K562 (cell line): ENCODE data around the gene DNAJB6. TPM values are rescaled to one million over a fixed set of nuclear protein-coding genes. Genes with fewer than 3 reads are reported as not detected.

Experiments used
- ATAC-seq: fragments of 200-7000 bp; cut with Tn5 transposase; 3 replicates; pipeline ENCODE4 v1.9.1; 2020; ENCODE audit warnings: moderate library complexity
- BruUV-seq: library from RNA; stranded (reverse); fragments of 400-500 nt; replicated peaks from 2 replicates; lab custom pipeline; 2021; lab: Mats Ljungman, UMichigan
- CTCF ChIA-PET: fragments of 300-600 bp; formaldehyde crosslinking; extraction: SDS; loops from one replicate; lab custom pipeline; 2021; ENCODE audit warnings: low intra/inter-chr PET ratio; lab: Yijun Ruan, JAX
- POLR2A ChIA-PET: fragments of 300-600, 350-650 bp; sonication (Branson Sonifier 250); formaldehyde crosslinking; extraction: SDS; loops from one replicate; lab custom pipeline; 2021; ENCODE audit warnings: antibody characterized with exemption, inconsistent platforms; lab: Yijun Ruan, JAX
- DNase-seq, 4 experiments: peaks; one replicate each; pipeline versions ENCODE4 v3.0.0 to v3.0.0-alpha.2; 2011 to 2018; ENCODE audit warnings: low spot score in 3 of 4, mixed read lengths in 3 of 4; ENCODE audit errors: extremely low read depth in 1 of 4
- FAIRE-seq: peaks from 2 replicates; lab custom pipeline; 2011; peaks lifted over from hg19 to GRCh38; lab: Jason Lieb, UNC
- H2AFZ ChIP-seq: 2 replicates; pipeline ENCODE4 v1.6.0; 2011; ENCODE audit warnings: low read depth, low read length, control low read depth, inconsistent platforms
- H3K27ac ChIP-seq: fragments of 200-600 bp; 3 replicates; pipeline ENCODE4 v1.8.0; 2011; ENCODE audit warnings: low read depth, mild to moderate bottlenecking, control low read depth, inconsistent platforms, low read length, moderate library complexity, mixed read lengths; ENCODE audit errors: extremely low read depth
- H3K27me3 ChIP-seq, 2 experiments: fragments of 300-600 bp in 1 of 2; 2 replicates in 1 of 2; 3 replicates in 1 of 2; pipeline versions ENCODE4 v1.6.0 to v1.8.0; 2011; ENCODE audit warnings: inconsistent platforms in 2 of 2, low read length in 2 of 2, mild to moderate bottlenecking in 1 of 2, mixed read lengths in 1 of 2, moderate library complexity in 1 of 2; ENCODE audit not compliant: control insufficient read depth in 2 of 2, insufficient read depth in 2 of 2
- H3K36me3 ChIP-seq: fragments of 300-600 bp; 3 replicates; pipeline ENCODE4 v1.8.0; 2011; ENCODE audit warnings: mild to moderate bottlenecking, low read length, inconsistent platforms; ENCODE audit not compliant: control insufficient read depth, insufficient read depth
- H3K4me1 ChIP-seq, 2 experiments: fragments of 200-600 bp in 1 of 2; replicated peaks in 1 of 2; 2 replicates in 1 of 2; 3 replicates in 1 of 2; pipeline versions ENCODE4 v1.5.1 to v1.8.0; 2011; ENCODE audit warnings: inconsistent platforms in 2 of 2, low read length in 2 of 2, mild to moderate bottlenecking in 1 of 2, mixed read lengths in 1 of 2, moderate library complexity in 1 of 2; ENCODE audit not compliant: control insufficient read depth in 2 of 2, insufficient read depth in 2 of 2
- H3K4me2 ChIP-seq: 2 replicates; pipeline ENCODE4 v1.6.1; 2011; ENCODE audit warnings: low read length, control low read depth, inconsistent platforms, mixed read lengths; ENCODE audit not compliant: insufficient read depth
- H3K4me3 ChIP-seq: fragments of 200-600 bp; sonication (generic), shearing (Covaris generic); 2 replicates; pipeline ENCODE4 v1.5.1; 2016; ENCODE audit warnings: control low read depth, inconsistent platforms
- H3K79me2 ChIP-seq: fragments of 200-600 bp; 3 replicates; pipeline ENCODE4 v1.8.0; 2011; ENCODE audit warnings: low read length, inconsistent platforms; ENCODE audit not compliant: control insufficient read depth, insufficient read depth
- H3K9ac ChIP-seq, 2 experiments: 2 replicates each; pipeline versions ENCODE4 v1.6.0 to v1.6.1; 2011; ENCODE audit warnings: low read depth in 2 of 2, low read length in 2 of 2, control low read depth in 1 of 2, inconsistent platforms in 1 of 2, mild to moderate bottlenecking in 1 of 2, mixed read lengths in 1 of 2; ENCODE audit not compliant: insufficient read depth in 1 of 2
- H3K9me1 ChIP-seq: one replicate; pipeline ENCODE4 v1.6.0; 2011; ENCODE audit warnings: inconsistent platforms, mild to moderate bottlenecking, low read length, moderate library complexity; ENCODE audit not compliant: control insufficient read depth, insufficient read depth
- H3K9me3 ChIP-seq: replicated peaks from 2 replicates; pipeline ENCODE4 v1.5.1; 2011; ENCODE audit warnings: low read depth, low read length, inconsistent platforms; ENCODE audit not compliant: control insufficient read depth, insufficient read depth
- H4K20me1 ChIP-seq: replicated peaks from 2 replicates; pipeline ENCODE4 v1.6.1; 2011; ENCODE audit warnings: low read length, inconsistent platforms, mixed read lengths; ENCODE audit not compliant: control insufficient read depth, insufficient read depth
- BRCA1 ChIP-seq, 2 experiments: fragments of 450-650 bp in 1 of 2; sonication (generic) in 1 of 2; formaldehyde crosslinking in 1 of 2; IDR thresholded peaks; 2 replicates each; pipeline versions ENCODE4 v1.5.0 to v1.6.1; 2017 to 2020; ENCODE audit warnings: mild to moderate bottlenecking in 1 of 2, missing genetic modification reagents in 1 of 2
- CAMTA2 ChIP-seq: fragments of 250-450 bp; sonication (Bioruptor Pico); conservative IDR thresholded peaks from 2 replicates; pipeline ENCODE4 v1.5.1; 2022
- CBFA2T3 ChIP-seq: fragments of 450-650 bp; IDR thresholded peaks from 2 replicates; pipeline ENCODE4 v1.6.1; 2017
- DDX20 ChIP-seq: fragments of 450-650 bp; IDR thresholded peaks from 2 replicates; pipeline ENCODE4 v1.6.1; 2016; ENCODE audit warnings: missing genetic modification characterization, low read depth, mild to moderate bottlenecking, missing compliant biosample characterization, moderate library complexity
- EP400 ChIP-seq: fragments of 450-650 bp; IDR thresholded peaks from 2 replicates; pipeline ENCODE4 v1.6.1; 2017; ENCODE audit warnings: antibody characterized with exemption, mild to moderate bottlenecking, moderate library complexity
- HEY1 ChIP-seq: fragments of 250-450 bp; sonication (Bioruptor Pico); IDR thresholded peaks from 2 replicates; pipeline ENCODE4 v1.5.0; 2020; ENCODE audit warnings: mild to moderate bottlenecking, moderate library complexity, borderline replicate concordance
- HLTF ChIP-seq: fragments of 450-650 bp; IDR thresholded peaks from 2 replicates; pipeline ENCODE4 v1.6.1; 2016
- KLF6 ChIP-seq: fragments of 250-450 bp; sonication (Bioruptor Pico); IDR thresholded peaks from 2 replicates; pipeline ENCODE4 v1.4.0; 2020; ENCODE audit warnings: mild to moderate bottlenecking, moderate library complexity, borderline replicate concordance
- MCM2 ChIP-seq: fragments of 450-650 bp; IDR thresholded peaks from 2 replicates; pipeline ENCODE4 v1.6.1; 2017; ENCODE audit warnings: low read depth, mild to moderate bottlenecking
- MIER1 ChIP-seq: fragments of 450-650 bp; IDR thresholded peaks from 2 replicates; pipeline ENCODE4 v1.6.1; 2016; ENCODE audit warnings: antibody characterized with exemption, mild to moderate bottlenecking, low read depth
- NFE2 ChIP-seq: IDR thresholded peaks from 2 replicates; pipeline ENCODE4 v1.6.1; 2014; ENCODE audit warnings: antibody characterized with exemption, low read depth
- NR2C2 ChIP-seq, 2 experiments: fragments of 200-800 bp in 1 of 2; sonication (Bioruptor generic) in 1 of 2; sonication (generic) in 1 of 2; formaldehyde crosslinking in 1 of 2; IDR thresholded peaks; 2 replicates each; pipeline versions ENCODE4 v1.6.1 to v1.8.0; 2016 to 2022; ENCODE audit warnings: mild to moderate bottlenecking in 1 of 2, missing compliant biosample characterization in 1 of 2, missing genetic modification characterization in 1 of 2, missing genetic modification reagents in 1 of 2
- POLR2G ChIP-seq: fragments of 200-400 bp; formaldehyde crosslinking; IDR thresholded peaks from 2 replicates; pipeline ENCODE4 v1.6.1; 2017; ENCODE audit warnings: low read depth, mild to moderate bottlenecking, antibody characterized with exemption, low read length, moderate library complexity
- RAD51 ChIP-seq: fragments of 450-650 bp; IDR thresholded peaks from 2 replicates; pipeline ENCODE4 v1.7.1; 2016; ENCODE audit warnings: low read depth, mild to moderate bottlenecking, borderline replicate concordance
- RBM39 ChIP-seq: fragments of 200-400 bp; formaldehyde crosslinking; optimal IDR thresholded peaks from 2 replicates; pipeline ENCODE3; 2018; ENCODE audit warnings: low read depth, low read length
- SMARCA4 ChIP-seq: fragments of 450-650 bp; IDR thresholded peaks from 2 replicates; pipeline ENCODE4 v1.6.1; 2016
- ZNF121 ChIP-seq: sonication (generic); formaldehyde crosslinking; conservative IDR thresholded peaks from 2 replicates; pipeline ENCODE4 v1.8.0; 2022; ENCODE audit warnings: missing genetic modification reagents
- WGBS: fragments of 100-300 bp; shearing (Covaris generic); methylation state at CpG from one replicate; pipeline ENCODE4 v1.1.6; 2016; ENCODE audit warnings: low coverage, mixed read lengths; ENCODE audit not compliant: insufficient coverage; ENCODE audit errors: missing lambda C conversion rate; 5-methylcytosine and 5-hydroxymethylcytosine counted together
- in situ Hi-C: fragments of 300-500 bp; cut with MboI; formaldehyde crosslinking; loops from 4 replicates; pipeline ENCODE4 v1.15.0; 2018; ENCODE audit warnings: inconsistent platforms, mixed read lengths
- intact Hi-C: fragments of 100-400 bp; cut with micrococcal nuclease; formaldehyde crosslinking; loops from 2 replicates; pipeline ENCODE4 v1.14.2; 2022
- polyA plus RNA-seq, 8 experiments: library from polyadenylated mRNA; depleted of rRNA in 4 of 8; stranded (reverse) in 5 of 8; unstranded in 3 of 8; fragments of >200 nt; fragmentation: Nextera tagmentation in 2 of 8; fragmentation: Illumina TruSeq in 1 of 8; extraction: Ambion mirVana in 2 of 8; extraction: Trizol in 1 of 8; gene quantifications; 2 replicates each; pipeline versions ENCODE4 v1.2.1 to v1.2.3, GENCODE V29; 2011 to 2014; ENCODE audit warnings: inconsistent platforms in 1 of 8, missing spikeins in 1 of 8
- total RNA-seq, 7 experiments: library from RNA; depleted of rRNA in 6 of 7; stranded (reverse); fragments of >200 nt in 6 of 7; fragmentation: Illumina TruSeq in 2 of 7; extraction: Trizol in 2 of 7; gene quantifications; 2 replicates each; pipeline versions ENCODE4 v1.2.1 to v1.2.3, GENCODE V29; 2011 to 2021; ENCODE audit warnings: low replicate concordance in 1 of 7
- TF ChIP-seq, protein P1 (sequence below): fragments of 450-650 bp; IDR thresholded peaks from 2 replicates; pipeline ENCODE4 v1.6.1; 2016; ENCODE audit warnings: mild to moderate bottlenecking
- TF ChIP-seq, protein P2 (sequence below): fragments of 250-450 bp; sonication (Bioruptor Pico); IDR thresholded peaks from 2 replicates; pipeline ENCODE4 v1.5.0; 2022; ENCODE audit warnings: mild to moderate bottlenecking

DNAJB6 gene
- total and polyA plus RNA-seq, 9 of the 15 experiments (the other 6 are each of a cell fraction or from before 2014, with no cell fraction given) = 84.5 to 158 (median 135) TPM

DNA sequence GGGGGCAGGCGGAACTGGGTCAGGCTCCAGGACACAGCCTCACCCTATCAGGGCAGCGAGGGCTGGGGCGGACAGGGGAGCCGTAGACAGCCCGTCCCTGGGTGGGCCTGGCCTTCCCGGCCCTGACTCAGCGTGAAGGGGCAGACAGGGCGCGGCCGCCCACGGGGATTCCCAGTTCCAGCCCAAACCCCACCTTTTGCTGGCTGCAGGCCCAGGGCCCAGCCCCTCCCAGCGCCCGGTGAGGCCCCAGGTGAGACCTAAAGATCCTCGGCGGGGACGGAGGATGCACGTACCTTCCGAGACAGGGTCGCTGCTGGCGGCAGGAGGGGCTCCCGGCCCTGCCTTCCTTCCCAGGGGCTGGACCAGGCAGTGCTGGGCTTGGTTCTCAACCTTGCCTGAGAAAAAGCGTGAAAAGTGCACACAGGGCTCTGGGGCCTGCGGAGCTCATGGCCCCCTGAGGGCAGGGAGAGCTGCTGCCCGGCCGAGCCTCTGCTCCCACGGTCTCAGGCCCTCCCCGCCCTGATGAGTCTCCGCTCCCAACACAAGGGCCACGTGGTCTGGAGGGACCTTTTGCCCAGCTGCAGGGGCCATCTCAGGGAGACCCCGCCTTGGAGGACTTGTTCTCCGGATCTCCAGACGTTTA is 43.9 kb upstream of the DNAJB6 start:
- Histone ChIP-seq H3K27me3 (peaks cover 61 to 66% of the 10 kb centered on the region in 2 experiments), H2AFZ (peak overlapping the region; percentile 34), H3K36me3 (no peaks in the 10 kb centered on the region), H3K27ac (no peak overlapping the region), H3K9me1 (no peaks in the 10 kb centered on the region), H3K9ac (peak overlapping the region in 1 of 2 experiments; percentile 9; a peak in 2 of 4 replicates), H3K4me3 (no peak overlapping the region), H3K9me3 (0 out of 2 replicates have a peak, but pooled peaks cover 3% of the 10 kb centered on the region), H3K4me1 (peaks cover 0 to 42% of the 10 kb centered on the region in 2 experiments; a peak in 3 of 5 replicates), H4K20me1 (peaks cover 8% of the 10 kb centered on the region; the same call in 1 of the 2 replicates), H3K4me2 (no peak overlapping the region), H3K79me2 (no peaks in the 10 kb centered on the region)
- FAIRE-seq (no peak), DNase-seq (peak in 2 of 4 experiments; percentile 79 to 82), ATAC-seq (peak; percentile 20)
- ChIA-PET POLR2A (no interaction called here), CTCF (no interaction called here)
- no TSS peak for BruUV-seq
- in situ Hi-C loops = no loop called here
- WGBS = 24% methylated on average over 32 of the region's 32 CpGs
- intact Hi-C loops = no loop called here
- no peak for TF ChIP-seq RBM39
- no peak for TF ChIP-seq SMARCA4
- TF ChIP-seq EP400 = no peak
- TF ChIP-seq HLTF = no peak
- TF ChIP-seq CBFA2T3 = no peak
- TF ChIP-seq DDX20 (tag) = no peak
- TF ChIP-seq ZNF121 (CRISPR knock-in tag) = no peak
- TF ChIP-seq MCM2 = no peak
- TF ChIP-seq, protein P1, sequence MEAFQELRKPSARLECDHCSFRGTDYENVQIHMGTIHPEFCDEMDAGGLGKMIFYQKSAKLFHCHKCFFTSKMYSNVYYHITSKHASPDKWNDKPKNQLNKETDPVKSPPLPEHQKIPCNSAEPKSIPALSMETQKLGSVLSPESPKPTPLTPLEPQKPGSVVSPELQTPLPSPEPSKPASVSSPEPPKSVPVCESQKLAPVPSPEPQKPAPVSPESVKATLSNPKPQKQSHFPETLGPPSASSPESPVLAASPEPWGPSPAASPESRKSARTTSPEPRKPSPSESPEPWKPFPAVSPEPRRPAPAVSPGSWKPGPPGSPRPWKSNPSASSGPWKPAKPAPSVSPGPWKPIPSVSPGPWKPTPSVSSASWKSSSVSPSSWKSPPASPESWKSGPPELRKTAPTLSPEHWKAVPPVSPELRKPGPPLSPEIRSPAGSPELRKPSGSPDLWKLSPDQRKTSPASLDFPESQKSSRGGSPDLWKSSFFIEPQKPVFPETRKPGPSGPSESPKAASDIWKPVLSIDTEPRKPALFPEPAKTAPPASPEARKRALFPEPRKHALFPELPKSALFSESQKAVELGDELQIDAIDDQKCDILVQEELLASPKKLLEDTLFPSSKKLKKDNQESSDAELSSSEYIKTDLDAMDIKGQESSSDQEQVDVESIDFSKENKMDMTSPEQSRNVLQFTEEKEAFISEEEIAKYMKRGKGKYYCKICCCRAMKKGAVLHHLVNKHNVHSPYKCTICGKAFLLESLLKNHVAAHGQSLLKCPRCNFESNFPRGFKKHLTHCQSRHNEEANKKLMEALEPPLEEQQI = no peak
- no peak for TF ChIP-seq KLF6 (CRISPR knock-in tag)
- TF ChIP-seq RAD51 = peak; percentile 33; the same call in 1 of the 2 replicates
- no peak for TF ChIP-seq HEY1 (CRISPR knock-in tag)
- TF ChIP-seq CAMTA2 (CRISPR knock-in tag) = no peak
- TF ChIP-seq BRCA1 (IDR thresholded peaks at IDR 0.05) = no peak
- TF ChIP-seq BRCA1 (CRISPR knock-in tag; IDR thresholded peaks at IDR 0.05) = no peak
- no peak for TF ChIP-seq NR2C2 (CRISPR knock-in tag; IDR thresholded peaks at IDR 0.05)
- TF ChIP-seq NR2C2 (tag; IDR thresholded peaks at IDR 0.05) = no peak
- TF ChIP-seq, protein P2, sequence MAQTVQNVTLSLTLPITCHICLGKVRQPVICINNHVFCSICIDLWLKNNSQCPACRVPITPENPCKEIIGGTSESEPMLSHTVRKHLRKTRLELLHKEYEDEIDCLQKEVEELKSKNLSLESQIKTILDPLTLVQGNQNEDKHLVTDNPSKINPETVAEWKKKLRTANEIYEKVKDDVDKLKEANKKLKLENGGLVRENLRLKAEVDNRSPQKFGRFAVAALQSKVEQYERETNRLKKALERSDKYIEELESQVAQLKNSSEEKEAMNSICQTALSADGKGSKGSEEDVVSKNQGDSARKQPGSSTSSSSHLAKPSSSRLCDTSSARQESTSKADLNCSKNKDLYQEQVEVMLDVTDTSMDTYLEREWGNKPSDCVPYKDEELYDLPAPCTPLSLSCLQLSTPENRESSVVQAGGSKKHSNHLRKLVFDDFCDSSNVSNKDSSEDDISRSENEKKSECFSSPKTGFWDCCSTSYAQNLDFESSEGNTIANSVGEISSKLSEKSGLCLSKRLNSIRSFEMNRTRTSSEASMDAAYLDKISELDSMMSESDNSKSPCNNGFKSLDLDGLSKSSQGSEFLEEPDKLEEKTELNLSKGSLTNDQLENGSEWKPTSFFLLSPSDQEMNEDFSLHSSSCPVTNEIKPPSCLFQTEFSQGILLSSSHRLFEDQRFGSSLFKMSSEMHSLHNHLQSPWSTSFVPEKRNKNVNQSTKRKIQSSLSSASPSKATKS (CRISPR knock-in tag) = no peak
- TF ChIP-seq NFE2 = no peak
- TF ChIP-seq MIER1 = no peak
- no peak for TF ChIP-seq POLR2G
